ENCODE results near the gene SLC37A4. TPM values are rescaled to one million over a fixed set of nuclear protein-coding genes. Genes with fewer than 3 reads are reported as not detected.

Gene SLC37A4
- total RNA-seq, 4 donors from 2014 or later, result 14.0 to 25.4 (median 19.5) TPM

- no peak overlapping the region for H3K4me3 ChIP-seq (ENCODE audit: low read depth, poor library complexity, severe bottlenecking)
- TF ChIP-seq CTCF (IDR thresholded peaks at IDR 0.05), result no peak
- no peak for TF ChIP-seq POLR2A (IDR thresholded peaks at IDR 0.05)
- intact Hi-C loops (cut with DNase I; ENCODE audit: low total_unique reads), result no loop called here
- peak in 1 of 2 donors; percentile 24 for DNase-seq (ENCODE audit: low spot score in 2 of 2)
- 25 to 44% methylated on average over 21 of the region's 21 CpGs for WGBS, 2 donors
Measured at GRCh38 chr11:118980191-118980881, 50.3 kb downstream of the SLC37A4 start.

- WGBS, 2 donors, result 53 to 58% methylated on average over 9 of the region's 9 CpGs
- no peak for DNase-seq (ENCODE audit: low spot score in 2 of 2)
- intact Hi-C loops (cut with DNase I; ENCODE audit: low total_unique reads), result no loop called here
- TF ChIP-seq POLR2A (IDR thresholded peaks at IDR 0.05), result no peak
- TF ChIP-seq CTCF (IDR thresholded peaks at IDR 0.05), result no peak
- H3K4me3 ChIP-seq (ENCODE audit: low read depth, poor library complexity, severe bottlenecking), result no peak overlapping the region
Measured at GRCh38 chr11:118979434-118979833, 51.2 kb downstream of the SLC37A4 start.

- 76 to 82% methylated on average over 15 of the region's 15 CpGs for WGBS, 2 donors
- intact Hi-C loops (cut with DNase I; ENCODE audit: low total_unique reads), result no loop called here
- no peak for DNase-seq (ENCODE audit: low spot score in 2 of 2)
- no peak overlapping the region for H3K4me3 ChIP-seq (ENCODE audit: low read depth, poor library complexity, severe bottlenecking)
- TF ChIP-seq CTCF (IDR thresholded peaks at IDR 0.05) (no peak), POLR2A (IDR thresholded peaks at IDR 0.05) (no peak)
Measured at GRCh38 chr11:118975771-118976709, 54.6 kb downstream of the SLC37A4 start.

Small RNA genes lying within 50 kb of the gene (microRNA-seq; reads per million reads assigned to microRNA genes)
- 0 reads per million in 2 donors for gene MIR3656 (ENCODE audit: borderline number of aligned reads in 1 of 2, borderline replicate concordance in 2 of 2)

Other genes with a start within 250 kb of the SLC37A4 start
- gene DDX6, start 239.7 kb downstream of the SLC37A4 start, total RNA-seq, result 100 to 1,000 TPM in 2 of 4 donors, 10 to 100 TPM in 2; 71.8 to 117 (median 88.6) TPM
- gene CXCR5, start 147.0 kb downstream of the SLC37A4 start, total RNA-seq, result not detected
- 10 to 100 TPM; 34.5 to 59.4 (median 45.8) TPM for gene BCL9L, start 105.0 kb downstream of the SLC37A4 start, total RNA-seq
- gene UPK2, start 74.6 kb downstream of the SLC37A4 start, total RNA-seq, result not detected
- gene FOXR1, start 59.1 kb downstream of the SLC37A4 start, total RNA-seq, result not detected
- 10 to 100 TPM; 21.2 to 66.8 (median 39.9) TPM for gene CENATAC, start 32.7 kb downstream of the SLC37A4 start, total RNA-seq
- gene RPS25, start 12.5 kb downstream of the SLC37A4 start, total RNA-seq, result 1,000 to 10,000 TPM; 1,252 to 2,859 (median 1,930) TPM
- 10 to 100 TPM; 40.3 to 53.4 (median 52.2) TPM for gene TRAPPC4, start 12.1 kb downstream of the SLC37A4 start, total RNA-seq
- gene HYOU1, start 26.3 kb upstream of the SLC37A4 start, total RNA-seq, result 10 to 100 TPM; 21.8 to 47.0 (median 33.0) TPM
- gene VPS11, start 36.9 kb upstream of the SLC37A4 start, total RNA-seq, result 10 to 100 TPM; 30.2 to 44.1 (median 41.3) TPM
- 10 to 100 TPM in 3 of 4 donors, 1 to 10 TPM in 1; 8.8 to 11.9 (median 11.1) TPM for gene HMBS, start 54.0 kb upstream of the SLC37A4 start, total RNA-seq
- gene DPAGT1, start 71.0 kb upstream of the SLC37A4 start, total RNA-seq, result 10 to 100 TPM; 18.9 to 46.9 (median 27.5) TPM
- gene C2CD2L, start 76.5 kb upstream of the SLC37A4 start, total RNA-seq, result 10 to 100 TPM; 16.8 to 27.2 (median 22.6) TPM
- 10 to 100 TPM; 15.0 to 39.6 (median 31.2) TPM for gene HINFP, start 90.7 kb upstream of the SLC37A4 start, total RNA-seq
- 1 to 10 TPM in 1 of 4 donors, under 1 TPM in 3; 0.52 to 1.1 (median 0.67) TPM for gene ABCG4, start 118.2 kb upstream of the SLC37A4 start, total RNA-seq
- 10 to 100 TPM; 31.4 to 58.0 (median 47.1) TPM for gene NLRX1, start 137.8 kb upstream of the SLC37A4 start, total RNA-seq
- gene NHERF4, start 154.6 kb upstream of the SLC37A4 start, total RNA-seq, result under 1 TPM in 2 of 4 donors, not detected in 2; 0.27 to 0.53 TPM
- 10 to 100 TPM; 11.7 to 14.6 (median 14.0) TPM for gene CBL, start 175.5 kb upstream of the SLC37A4 start, total RNA-seq